ENCODE results near the gene NKX1-2.

NKX1-2 gene

GRCh38 chr10:124477614-124478363 lies 28.0 kb upstream of the NKX1-2 start:
- DNase-seq (ENCODE audit: low read depth in 1 of 2, low spot score in 1 of 2): no peak
- no peak overlapping the region for H3K4me3 ChIP-seq (replicated peaks; ENCODE audit: insufficient read depth, low read length)
- H3K27ac ChIP-seq (replicated peaks): no peak overlapping the region
- TF ChIP-seq SPI1 (IDR thresholded peaks at IDR 0.05; ENCODE audit: borderline replicate concordance, low read depth): no peak
- no peaks in the 10 kb centered on the region for H3K27me3 ChIP-seq (ENCODE audit: insufficient read depth, poor library complexity, severe bottlenecking)

DNA sequence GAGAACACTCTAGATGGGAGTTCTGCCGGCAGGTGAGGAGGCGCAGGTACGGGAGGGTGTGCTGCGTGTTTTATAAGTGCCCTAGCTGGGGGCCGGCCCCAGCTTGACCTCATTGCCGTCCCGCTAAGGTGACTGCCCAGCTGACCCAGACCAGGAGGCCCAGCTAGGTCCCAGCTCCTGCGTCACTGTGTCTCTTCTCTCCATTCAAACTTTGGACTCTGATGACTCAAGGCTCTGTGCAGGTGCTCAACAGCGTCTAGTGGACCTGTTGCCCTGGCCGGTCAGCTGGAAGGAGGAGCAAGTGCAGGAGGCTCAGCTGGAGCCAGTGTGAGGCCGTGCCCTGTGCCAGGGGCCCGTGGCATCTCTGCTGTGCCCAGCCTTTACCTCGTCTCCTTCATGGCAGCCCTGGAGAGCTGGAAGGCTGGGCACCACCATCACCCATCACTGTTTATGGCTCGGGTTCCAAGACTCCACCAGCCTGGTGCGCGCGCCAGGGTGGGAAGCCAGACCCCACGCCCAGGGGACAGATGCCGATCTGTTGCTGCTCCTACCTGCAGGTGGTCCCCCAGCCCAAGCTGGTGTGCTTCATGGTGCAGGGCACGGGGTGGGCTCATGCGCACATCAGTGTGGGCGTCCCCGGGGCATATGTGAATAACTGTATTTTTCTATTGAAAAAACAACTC lies 26.3 kb upstream of the NKX1-2 start:
- Histone ChIP-seq H3K27me3 (ENCODE audit: insufficient read depth, poor library complexity, severe bottlenecking) (no peaks in the 10 kb centered on the region), H3K27ac (replicated peaks) (no peak overlapping the region), H3K4me3 (replicated peaks; ENCODE audit: insufficient read depth, low read length) (no peak overlapping the region)
- no peak for DNase-seq (ENCODE audit: low read depth in 1 of 2, low spot score in 1 of 2)
- no peak for TF ChIP-seq GABPA (IDR thresholded peaks at IDR 0.05; ENCODE audit: low read depth)
- no peak for TF ChIP-seq CTCF (IDR thresholded peaks at IDR 0.05; ENCODE audit: insufficient read depth, low read length)
- TF ChIP-seq POLR2AphosphoS5 (IDR thresholded peaks at IDR 0.05; ENCODE audit: low read depth): no peak
- TF ChIP-seq REST (IDR thresholded peaks at IDR 0.05; ENCODE audit: insufficient replicate concordance, low read depth): no peak
- TF ChIP-seq SPI1 (IDR thresholded peaks at IDR 0.05; ENCODE audit: borderline replicate concordance, low read depth): no peak

DNA sequence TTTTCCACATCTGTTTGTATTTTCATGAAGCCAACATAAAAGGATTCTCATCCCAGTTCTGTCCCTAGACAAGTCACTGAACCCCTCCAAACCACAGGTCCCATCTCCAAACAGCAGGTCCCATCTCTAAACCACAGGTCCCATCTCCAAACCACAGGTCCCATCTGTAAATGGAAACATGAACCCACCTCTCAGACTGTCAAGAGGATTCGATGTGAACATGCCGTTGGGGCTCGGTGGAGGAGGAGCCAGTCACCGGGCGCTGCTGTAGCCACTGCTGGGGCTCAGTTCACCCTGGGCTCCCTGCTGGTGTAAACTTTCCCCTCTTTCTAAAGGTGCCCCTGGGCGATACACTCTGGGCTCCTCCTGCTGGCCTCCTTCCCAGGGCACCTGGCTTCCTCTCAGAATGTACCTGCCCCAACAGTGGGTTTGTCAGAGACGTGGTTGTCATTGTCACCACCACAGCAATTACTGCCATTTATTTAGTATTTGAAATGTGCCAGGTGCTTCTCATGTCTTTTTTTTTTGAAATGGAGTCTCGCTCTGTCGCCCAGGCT lies 24.8 kb upstream of the NKX1-2 start:
- TF ChIP-seq CTCF (IDR thresholded peaks at IDR 0.05; ENCODE audit: insufficient read depth, low read length): no peak
- no peak for TF ChIP-seq SPI1 (IDR thresholded peaks at IDR 0.05; ENCODE audit: borderline replicate concordance, low read depth)
- no peak for TF ChIP-seq POLR2AphosphoS5 (IDR thresholded peaks at IDR 0.05; ENCODE audit: low read depth)
- no peak for TF ChIP-seq GABPA (IDR thresholded peaks at IDR 0.05; ENCODE audit: low read depth)
- no peak for TF ChIP-seq REST (IDR thresholded peaks at IDR 0.05; ENCODE audit: insufficient replicate concordance, low read depth)
- DNase-seq (ENCODE audit: low read depth in 1 of 2, low spot score in 1 of 2): no peak
- Histone ChIP-seq H3K27ac (replicated peaks) (no peak overlapping the region), H3K4me3 (replicated peaks; ENCODE audit: insufficient read depth, low read length) (no peak overlapping the region), H3K27me3 (ENCODE audit: insufficient read depth, poor library complexity, severe bottlenecking) (no peaks in the 10 kb centered on the region)

DNA sequence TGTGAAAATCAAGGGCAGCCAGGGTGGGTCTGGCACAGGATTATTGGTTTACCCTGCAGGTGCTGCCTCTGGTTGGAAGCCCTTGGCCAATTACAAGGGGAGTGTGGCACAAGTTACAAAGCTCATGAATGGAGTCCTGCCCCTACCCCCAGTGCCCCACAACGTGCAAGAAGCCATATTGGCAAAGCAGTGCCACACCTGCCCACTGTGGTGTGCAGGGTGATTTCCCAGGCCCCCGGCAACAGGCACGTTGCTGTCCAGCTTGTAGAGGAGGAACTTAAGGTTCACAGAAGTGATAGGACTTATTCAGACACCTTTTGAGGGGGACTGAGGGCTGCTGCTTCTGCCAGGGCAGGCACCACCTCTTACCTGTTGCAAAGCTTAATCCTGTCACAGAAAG lies 23.2 kb upstream of the NKX1-2 start:
- no peak for DNase-seq (ENCODE audit: low read depth in 1 of 2, low spot score in 1 of 2)
- no peak for TF ChIP-seq GABPA (IDR thresholded peaks at IDR 0.05; ENCODE audit: low read depth)
- peak; percentile 49 for TF ChIP-seq REST (IDR thresholded peaks at IDR 0.05; ENCODE audit: insufficient replicate concordance, low read depth)
- H3K27me3 ChIP-seq (ENCODE audit: insufficient read depth, poor library complexity, severe bottlenecking): no peaks in the 10 kb centered on the region
- no peak overlapping the region for H3K4me3 ChIP-seq (replicated peaks; ENCODE audit: insufficient read depth, low read length)
- no peak overlapping the region for H3K27ac ChIP-seq (replicated peaks)

All from HL-60 (cell line).